Neuronal stem cell (in vitro differentiated cells): Measurements from ENCODE around the gene MTNR1A.

Source experiments
- DNase-seq: peaks from one replicate; pipeline ENCODE4 v3.0.0-alpha.2; 2013; ENCODE audit warnings: low spot score
- H2AFZ ChIP-seq: one replicate; pipeline ENCODE4 v1.6.1; 2013; ENCODE audit warnings: mild to moderate bottlenecking, low read length, inconsistent platforms
- H2AK5ac ChIP-seq: 2 replicates; pipeline ENCODE4 v1.6.1; 2013; ENCODE audit warnings: low read depth, mild to moderate bottlenecking, inconsistent platforms, low read length, moderate library complexity, mixed read lengths
- H2BK120ac ChIP-seq: 2 replicates; pipeline ENCODE4 v1.6.1; 2013; ENCODE audit warnings: low read depth, mild to moderate bottlenecking, inconsistent platforms, low read length, moderate library complexity, mixed read lengths
- H2BK12ac ChIP-seq: one replicate; pipeline ENCODE4 v1.6.1; 2013; ENCODE audit warnings: low read length, inconsistent platforms
- H2BK15ac ChIP-seq: 2 replicates; pipeline ENCODE4 v1.6.1; 2013; ENCODE audit warnings: mild to moderate bottlenecking, low read length, inconsistent platforms, mixed read lengths
- H2BK5ac ChIP-seq: one replicate; pipeline ENCODE4 v1.6.1; 2013; ENCODE audit warnings: inconsistent platforms, mild to moderate bottlenecking, low read length, moderate library complexity
- H3K14ac ChIP-seq: one replicate; pipeline ENCODE4 v1.6.1; 2013; ENCODE audit warnings: low read length, inconsistent platforms
- H3K18ac ChIP-seq: 2 replicates; pipeline ENCODE4 v1.6.1; 2013; ENCODE audit warnings: low read length, inconsistent platforms
- H3K23ac ChIP-seq: 2 replicates; pipeline ENCODE4 v1.6.1; 2013; ENCODE audit warnings: low read depth, mild to moderate bottlenecking, mixed read lengths, low read length, inconsistent platforms; ENCODE audit not compliant: poor library complexity
- H3K27ac ChIP-seq: replicated peaks from 3 replicates; pipeline ENCODE4 v1.5.1; 2013; ENCODE audit warnings: low read length, inconsistent platforms
- H3K27me3 ChIP-seq, 3 experiments: 2 replicates each; pipeline ENCODE4 v1.6.1; 2013; ENCODE audit warnings: low read length in 3 of 3, mild to moderate bottlenecking in 2 of 3, inconsistent platforms in 1 of 3, low read depth in 1 of 3, mixed read lengths in 1 of 3, moderate library complexity in 1 of 3; ENCODE audit not compliant: control insufficient read depth in 3 of 3, insufficient read depth in 3 of 3
- H3K36me3 ChIP-seq, 2 donors: replicated peaks in 1 of 2; 2 replicates each; pipeline ENCODE4 v1.6.1; 2013; ENCODE audit warnings: low read length in 2 of 2; ENCODE audit not compliant: control insufficient read depth in 2 of 2, insufficient read depth in 2 of 2
- H3K4ac ChIP-seq: 2 replicates; pipeline ENCODE4 v1.6.1; 2013; ENCODE audit warnings: inconsistent platforms, mild to moderate bottlenecking, low read length, moderate library complexity
- H3K4me1 ChIP-seq, 2 donors: 1 replicate in 1 of 2; 2 replicates in 1 of 2; pipeline ENCODE4 v1.6.1; 2013; ENCODE audit warnings: low read length in 2 of 2, low read depth in 1 of 2; ENCODE audit not compliant: control insufficient read depth in 2 of 2, insufficient read depth in 1 of 2
- H3K4me2 ChIP-seq: one replicate; pipeline ENCODE4 v1.6.1; 2013; ENCODE audit warnings: mild to moderate bottlenecking, low read length, inconsistent platforms; ENCODE audit not compliant: insufficient read depth, poor library complexity, severe bottlenecking
- H3K4me3 ChIP-seq, 2 donors: 2 replicates each; pipeline ENCODE4 v1.5.1; 2013; ENCODE audit warnings: low read length in 2 of 2, mild to moderate bottlenecking in 2 of 2, inconsistent platforms in 1 of 2, moderate library complexity in 1 of 2
- H3K79me1 ChIP-seq: one replicate; pipeline ENCODE4 v1.6.1; 2013; ENCODE audit warnings: low read depth, mild to moderate bottlenecking, inconsistent platforms, low read length, moderate library complexity
- H3K9ac ChIP-seq: one replicate; pipeline ENCODE4 v1.6.1; 2013; ENCODE audit warnings: mild to moderate bottlenecking, low read depth, low read length, inconsistent platforms; ENCODE audit not compliant: poor library complexity
- H3K9me3 ChIP-seq, 2 donors: replicated peaks in 1 of 2; 2 replicates each; pipeline versions ENCODE3 to v1.6.1; 2013; ENCODE audit warnings: low read length in 2 of 2, mild to moderate bottlenecking in 2 of 2, inconsistent platforms in 1 of 2, low read depth in 1 of 2, mixed read lengths in 1 of 2, moderate library complexity in 1 of 2; ENCODE audit not compliant: control insufficient read depth in 2 of 2, insufficient read depth in 1 of 2
- H4K8ac ChIP-seq: one replicate; pipeline ENCODE4 v1.6.1; 2013; ENCODE audit warnings: low read depth, mild to moderate bottlenecking, inconsistent platforms, low read length, moderate library complexity
- H4K91ac ChIP-seq: one replicate; pipeline ENCODE4 v1.6.1; 2013; ENCODE audit warnings: low read length, low read depth, mild to moderate bottlenecking, inconsistent platforms; ENCODE audit not compliant: poor library complexity
- WGBS, 2 donors: extraction: QIAGEN DNeasy Blood & Tissue Kit; methylation state at CpG; one replicate each; pipeline ENCODE4 v1.1.7; 2013; ENCODE audit warnings: missing lambda C conversion rate in 2 of 2, mixed read lengths in 1 of 2; ENCODE audit not compliant: insufficient read length in 2 of 2, insufficient replicate concordance in 1 of 2; ENCODE audit errors: extremely low coverage in 2 of 2; 5-methylcytosine and 5-hydroxymethylcytosine counted together

Gene MTNR1A

GRCh38 chr4:186580669-186581068 lies 25.3 kb upstream of the MTNR1A start:
- Histone ChIP-seq H3K23ac (no peak overlapping the region), H2AFZ (no peak overlapping the region), H4K91ac (no peak overlapping the region), H3K4me1 (peaks cover 0 to 2% of the 10 kb centered on the region in 2 donors), H2BK5ac (no peak overlapping the region), H3K36me3 (peaks cover 12 to 43% of the 10 kb centered on the region in 2 donors), H3K27ac (no peak overlapping the region), H2BK120ac (no peak overlapping the region), H3K27me3 (no peaks in the 10 kb centered on the region), H2BK15ac (no peak overlapping the region), H3K4ac (no peak overlapping the region), H3K9ac (no peak overlapping the region), H2BK12ac (no peak overlapping the region), H3K79me1 (no peaks in the 10 kb centered on the region), H2AK5ac (no peak overlapping the region), H4K8ac (no peak overlapping the region), H3K14ac (no peak overlapping the region), H3K9me3 (peaks cover 4 to 21% of the 10 kb centered on the region in 2 donors), H3K4me3 (no peak overlapping the region), H3K4me2 (no peak overlapping the region), H3K18ac (peak overlapping the region; percentile 42)
- no CpG with 5 or more reads among the region's 1 CpG for WGBS, 2 donors
- DNase-seq, result no peak

- Histone ChIP-seq H2BK5ac (no peak overlapping the region), H3K9me3 (no peaks in the 10 kb centered on the region), H3K79me1 (no peaks in the 10 kb centered on the region), H3K18ac (no peak overlapping the region), H2BK12ac (no peak overlapping the region), H2BK120ac (no peak overlapping the region), H3K27ac (peak overlapping the region; percentile 5), H3K27me3 (no peaks in the 10 kb centered on the region), H4K8ac (no peak overlapping the region), H2AK5ac (no peak overlapping the region), H3K36me3 (no peaks in the 10 kb centered on the region), H3K4me1 (peaks cover 7 to 13% of the 10 kb centered on the region in 2 donors), H4K91ac (no peak overlapping the region), H2BK15ac (no peak overlapping the region), H3K4me3 (no peak overlapping the region), H3K23ac (no peak overlapping the region), H3K9ac (no peak overlapping the region), H3K14ac (no peak overlapping the region), H3K4ac (no peak overlapping the region), H2AFZ (peak overlapping the region; percentile 15), H3K4me2 (no peak overlapping the region)
- no CpG with 5 or more reads among the region's 23 CpGs for WGBS, 2 donors
- DNase-seq, result no peak
Measured at GRCh38 chr4:186570193-186570996, 15.0 kb upstream of the MTNR1A start.

GRCh38 chr4:186569533-186570192 lies 14.3 kb upstream of the MTNR1A start:
- Histone ChIP-seq H3K9me3 (no peaks in the 10 kb centered on the region), H3K27ac (no peak overlapping the region), H3K4me3 (no peak overlapping the region)

GRCh38 chr4:186566068-186566467 lies 10.7 kb upstream of the MTNR1A start:
- H3K36me3 ChIP-seq, result no peaks in the 10 kb centered on the region
- DNase-seq, result no peak

More at GRCh38 chr4:186569533-186570192, 14.3 kb upstream of the MTNR1A start:
- no peak overlapping the region for H4K91ac ChIP-seq
- H3K14ac ChIP-seq, result no peak overlapping the region
- peak overlapping the region; percentile 15 for H2AFZ ChIP-seq
- no peak overlapping the region for H2BK12ac ChIP-seq
- no peak overlapping the region for H3K9ac ChIP-seq
- H3K4me2 ChIP-seq, result no peak overlapping the region
- WGBS, 2 donors, result no CpG with 5 or more reads among the region's 10 CpGs
- H3K23ac ChIP-seq, result no peak overlapping the region
- H3K27me3 ChIP-seq, result no peaks in the 10 kb centered on the region
- no peaks in the 10 kb centered on the region for H3K79me1 ChIP-seq
- H2BK15ac ChIP-seq, result no peak overlapping the region
- H3K18ac ChIP-seq, result no peak overlapping the region
- DNase-seq, result no peak
- no peak overlapping the region for H2BK120ac ChIP-seq
- H2AK5ac ChIP-seq, result no peak overlapping the region
- H3K4ac ChIP-seq, result no peak overlapping the region
- H3K4me1 ChIP-seq, result peaks cover 7 to 13% of the 10 kb centered on the region in 2 donors
- no peaks in the 10 kb centered on the region for H3K36me3 ChIP-seq
- no peak overlapping the region for H4K8ac ChIP-seq
- H2BK5ac ChIP-seq, result no peak overlapping the region

More at GRCh38 chr4:186566068-186566467, 10.7 kb upstream of the MTNR1A start:
- Histone ChIP-seq H2AFZ (no peak overlapping the region), H3K9ac (no peak overlapping the region), H3K23ac (no peak overlapping the region), H3K9me3 (no peaks in the 10 kb centered on the region), H3K4me3 (no peak overlapping the region), H2AK5ac (no peak overlapping the region), H3K4me2 (no peak overlapping the region), H3K14ac (no peak overlapping the region), H4K8ac (no peak overlapping the region), H2BK120ac (no peak overlapping the region), H2BK5ac (no peak overlapping the region), H3K4me1 (peaks cover 3 to 9% of the 10 kb centered on the region in 2 donors), H3K27me3 (no peaks in the 10 kb centered on the region), H2BK12ac (no peak overlapping the region), H2BK15ac (no peak overlapping the region), H3K79me1 (no peaks in the 10 kb centered on the region), H4K91ac (no peak overlapping the region), H3K18ac (no peak overlapping the region), H3K4ac (no peak overlapping the region), H3K27ac (no peak overlapping the region)
- no CpG with 5 or more reads among the region's 7 CpGs for WGBS, 2 donors
